GM23338 (cell line): ENCODE measurements around the gene NFATC3. TPM values are rescaled to one million over a fixed set of nuclear protein-coding genes. Genes with fewer than 3 reads are reported as not detected.

Source experiments
- ATAC-seq: fragments of 200-7000 bp; cut with Tn5 transposase; 3 replicates; pipeline ENCODE4 v1.9.1; 2020
- DNase-seq: peaks from one replicate; pipeline ENCODE4 v3.0.0-alpha.2; 2015; ENCODE audit warnings: low spot score
- H2AFZ ChIP-seq: fragments of 200-600 bp; sonication (generic); 2 replicates; pipeline ENCODE4 v1.8.0; 2016; ENCODE audit warnings: antibody characterized with exemption, mild to moderate bottlenecking, moderate library complexity
- H3F3A ChIP-seq: fragments of 200-600 bp; sonication (generic); replicated peaks from 2 replicates; pipeline ENCODE4 v1.8.0; 2017; ENCODE audit warnings: antibody characterized with exemption, mixed run types, low read depth
- H3K27ac ChIP-seq: fragments of 200-600 bp; sonication (generic); 2 replicates; pipeline ENCODE4 v1.6.1; 2016; ENCODE audit warnings: low read depth
- H3K27me3 ChIP-seq: fragments of 200-600 bp; sonication (generic); 2 replicates; pipeline ENCODE4 v1.8.0; 2016; ENCODE audit warnings: mild to moderate bottlenecking, mixed run types, moderate library complexity; ENCODE audit not compliant: insufficient read depth
- H3K36me3 ChIP-seq: fragments of 200-600 bp; sonication (generic); 2 replicates; pipeline ENCODE4 v1.8.0; 2016; ENCODE audit warnings: mild to moderate bottlenecking; ENCODE audit not compliant: insufficient read depth
- H3K4me1 ChIP-seq: fragments of 200-600 bp; sonication (generic); 2 replicates; pipeline ENCODE4 v1.8.0; 2016; ENCODE audit warnings: mild to moderate bottlenecking, moderate library complexity; ENCODE audit not compliant: insufficient read depth
- H3K4me2 ChIP-seq: fragments of 200-600 bp; sonication (generic); 2 replicates; pipeline ENCODE4 v1.7.1; 2017; ENCODE audit warnings: mixed run types
- H3K4me3 ChIP-seq: fragments of 200-600 bp; sonication (generic); 2 replicates; pipeline ENCODE4 v1.6.1; 2016; ENCODE audit warnings: mixed run types
- H3K79me2 ChIP-seq: fragments of 200-600 bp; sonication (generic); replicated peaks from 2 replicates; pipeline ENCODE4 v1.8.0; 2017; ENCODE audit warnings: mild to moderate bottlenecking; ENCODE audit not compliant: insufficient read depth
- H3K9me2 ChIP-seq: fragments of 200-600 bp; sonication (generic); 2 replicates; pipeline ENCODE4 v1.8.0; 2017; ENCODE audit not compliant: insufficient read depth
- H4K20me1 ChIP-seq: fragments of 200-600 bp; sonication (generic); replicated peaks from 2 replicates; pipeline ENCODE4 v1.8.0; 2017; ENCODE audit warnings: mild to moderate bottlenecking; ENCODE audit not compliant: insufficient read depth
- H3K27ac Mint-ChIP-seq: 2 replicates; pipeline ENCODE4 v1.8.0; 2020; ENCODE audit warnings: inconsistent platforms, mild to moderate bottlenecking, moderate library complexity, mixed read lengths
- H3K27me3 Mint-ChIP-seq: 3 replicates; pipeline ENCODE4 v1.8.0; 2022; ENCODE audit warnings: low read depth, mild to moderate bottlenecking, moderate library complexity, mixed read lengths, inconsistent platforms; ENCODE audit not compliant: insufficient read depth, poor library complexity
- H3K36me3 Mint-ChIP-seq: 3 replicates; pipeline ENCODE4 v1.8.0; 2021; ENCODE audit warnings: low read depth, mild to moderate bottlenecking, inconsistent platforms, moderate library complexity, mixed read lengths
- H3K4me1 Mint-ChIP-seq: 3 replicates; pipeline ENCODE4 v1.8.0; 2020; ENCODE audit warnings: mild to moderate bottlenecking, inconsistent platforms, mixed read lengths
- H3K4me3 Mint-ChIP-seq: 3 replicates; pipeline ENCODE4 v1.8.0; 2021; ENCODE audit warnings: moderate library complexity, mild to moderate bottlenecking, inconsistent platforms, mixed read lengths
- H3K9me3 Mint-ChIP-seq: 3 replicates; pipeline ENCODE4 v1.8.0; 2020; ENCODE audit warnings: moderate library complexity, mild to moderate bottlenecking, inconsistent platforms, mixed read lengths
- CREB1 ChIP-seq: fragments of 250-450 bp; sonication (Bioruptor Pico); IDR thresholded peaks from 2 replicates; pipeline ENCODE4 v1.5.0; 2020; ENCODE audit warnings: low read depth, mild to moderate bottlenecking, moderate library complexity
- CTCF ChIP-seq, 2 experiments: fragments of 200-600 bp in 1 of 2; sonication (generic) in 1 of 2; conservative IDR thresholded peaks; 2 replicates each; pipeline versions ENCODE4 v1.5.1 to v1.6.1; 2016 to 2017; ENCODE audit warnings: antibody characterized with exemption in 2 of 2, low read depth in 2 of 2, mild to moderate bottlenecking in 2 of 2, moderate library complexity in 1 of 2
- ETS1 ChIP-seq: IDR thresholded peaks from 2 replicates; pipeline ENCODE4 v1.6.1; 2016; ENCODE audit warnings: antibody characterized with exemption
- EZH2 ChIP-seq: fragments of 200-600 bp; sonication (generic); IDR thresholded peaks from one replicate; pipeline ENCODE4 v1.8.0; 2017; ENCODE audit warnings: antibody characterized with exemption, mild to moderate bottlenecking, low read depth; ENCODE audit not compliant: unreplicated experiment
- EZH2phosphoT487 ChIP-seq: fragments of 200-600 bp; sonication (generic); IDR thresholded peaks from one replicate; pipeline ENCODE4 v1.8.1; 2018; ENCODE audit warnings: antibody characterized with exemption; ENCODE audit not compliant: unreplicated experiment
- JUNB ChIP-seq: IDR thresholded peaks from one replicate; pipeline ENCODE4 v1.6.1; 2016; ENCODE audit warnings: antibody characterized with exemption; ENCODE audit not compliant: unreplicated experiment
- NANOG ChIP-seq: IDR thresholded peaks from 2 replicates; pipeline ENCODE4 v1.6.1; 2016; ENCODE audit warnings: antibody characterized with exemption, borderline replicate concordance
- POLR2AphosphoS5 ChIP-seq: IDR thresholded peaks from 2 replicates; pipeline ENCODE4 v1.6.1; 2016; ENCODE audit warnings: antibody characterized with exemption, low read depth
- REST ChIP-seq: IDR thresholded peaks from one replicate; pipeline ENCODE4 v1.6.1; 2018; ENCODE audit warnings: antibody characterized with exemption; ENCODE audit not compliant: unreplicated experiment
- STAT1 ChIP-seq: IDR thresholded peaks from one replicate; pipeline ENCODE4 v1.6.1; 2016; ENCODE audit warnings: antibody characterized with exemption; ENCODE audit not compliant: unreplicated experiment
- ZNF114 ChIP-seq: fragments of 250-450 bp; sonication (Bioruptor Pico); IDR thresholded peaks from 2 replicates; pipeline ENCODE4 v1.5.0; 2020; ENCODE audit warnings: mild to moderate bottlenecking, moderate library complexity
- ZNF331 ChIP-seq: fragments of 250-450 bp; sonication (Bioruptor Pico); IDR thresholded peaks from 2 replicates; pipeline ENCODE4 v1.5.0; 2020; ENCODE audit warnings: low read depth, mild to moderate bottlenecking, moderate library complexity
- ZNF462 ChIP-seq: fragments of 250-450 bp; sonication (Bioruptor Pico); IDR thresholded peaks from 2 replicates; pipeline ENCODE4 v1.5.0; 2020; ENCODE audit warnings: mild to moderate bottlenecking, moderate library complexity
- polyA plus RNA-seq: library from polyadenylated mRNA; unstranded; fragments of >200 nt; fragmentation: Nextera tagmentation; extraction: Ambion mirVana; gene quantifications from 2 replicates; pipeline ENCODE4 v1.2.1, GENCODE V29; 2016
- total RNA-seq: library from RNA; depleted of rRNA; stranded (reverse); fragments of >200 nt; shearing (Covaris generic); gene quantifications from 2 replicates; pipeline ENCODE4 v1.2.3, GENCODE V29; 2014

Gene NFATC3
- total and polyA plus RNA-seq, 2 experiments from 2014 or later: 9.2 to 40.9 TPM

GRCh38 chr16:68086336-68086841, 1.2 kb downstream of the NFATC3 start:
- Histone ChIP-seq H3K4me3 (peak overlapping the region; percentile 60), H3K4me2 (peak overlapping the region; percentile 82), H3K4me1 (peaks cover 23% of the 10 kb centered on the region), H3F3A (peaks cover 9% of the 10 kb centered on the region), H3K36me3 (no peaks in the 10 kb centered on the region), H4K20me1 (peaks cover 24% of the 10 kb centered on the region), H3K27me3 (no peaks in the 10 kb centered on the region), H2AFZ (no peak overlapping the region), H3K79me2 (peaks cover 57% of the 10 kb centered on the region), H3K27ac (no peak overlapping the region), H3K9me2 (no peaks in the 10 kb centered on the region)
- no peak for ATAC-seq
- H3K4me1 Mint-ChIP-seq: peaks cover 27% of the 10 kb centered on the region
- no peak overlapping the region for H3K27ac Mint-ChIP-seq
- DNase-seq: peak; percentile 59
- no peaks in the 10 kb centered on the region for H3K9me3 Mint-ChIP-seq
- peak overlapping the region; percentile 99 for H3K4me3 Mint-ChIP-seq
- H3K36me3 Mint-ChIP-seq: no peaks in the 10 kb centered on the region; the same call in 2 of the 3 replicates
- H3K27me3 Mint-ChIP-seq: peaks cover 9% of the 10 kb centered on the region
- TF ChIP-seq EZH2: no peak
- no peak for TF ChIP-seq STAT1
- no peak for TF ChIP-seq ZNF462 (CRISPR knock-in tag)
- no peak for TF ChIP-seq CTCF (conservative IDR thresholded peaks at IDR 0.05; ENCODE audit: low read depth in 2 of 2)
- no peak for TF ChIP-seq REST
- TF ChIP-seq EZH2phosphoT487: no peak
- TF ChIP-seq CREB1: no peak
- TF ChIP-seq POLR2AphosphoS5: no peak
- no peak for TF ChIP-seq ZNF114 (CRISPR knock-in tag)
- TF ChIP-seq JUNB: no peak
- no peak for TF ChIP-seq ZNF331 (CRISPR knock-in tag)
- no peak for TF ChIP-seq ETS1
- TF ChIP-seq NANOG: no peak
